ENCODE results near the gene MACROD2. TPM values are rescaled to one million over a fixed set of nuclear protein-coding genes. Genes with fewer than 3 reads are reported as not detected.

MACROD2 gene
- total RNA-seq, 4 donors from 2014 or later: 4.0 to 14.1 (median 10.4) TPM

DNA sequence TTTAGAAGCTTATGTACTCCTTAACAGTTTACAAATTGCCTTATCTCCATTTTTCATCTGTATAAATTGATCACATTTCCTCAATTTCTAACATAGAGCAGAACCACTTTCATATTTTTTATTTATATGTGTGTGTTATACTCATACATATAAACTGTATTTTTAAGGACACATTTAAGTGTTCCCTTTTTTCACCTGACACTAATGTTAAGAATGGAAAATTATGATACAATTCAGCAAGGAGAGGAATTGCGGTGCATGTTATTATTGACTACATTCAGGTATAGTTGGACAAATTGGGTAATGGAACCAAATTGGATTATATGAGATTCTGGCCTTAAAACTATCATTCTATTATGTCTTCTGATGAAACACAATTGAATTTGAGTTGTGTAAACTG is 821.2 kb downstream of the MACROD2 start:
- TF ChIP-seq EP300 (IDR thresholded peaks at IDR 0.05): no peak
- TF ChIP-seq, protein P1, sequence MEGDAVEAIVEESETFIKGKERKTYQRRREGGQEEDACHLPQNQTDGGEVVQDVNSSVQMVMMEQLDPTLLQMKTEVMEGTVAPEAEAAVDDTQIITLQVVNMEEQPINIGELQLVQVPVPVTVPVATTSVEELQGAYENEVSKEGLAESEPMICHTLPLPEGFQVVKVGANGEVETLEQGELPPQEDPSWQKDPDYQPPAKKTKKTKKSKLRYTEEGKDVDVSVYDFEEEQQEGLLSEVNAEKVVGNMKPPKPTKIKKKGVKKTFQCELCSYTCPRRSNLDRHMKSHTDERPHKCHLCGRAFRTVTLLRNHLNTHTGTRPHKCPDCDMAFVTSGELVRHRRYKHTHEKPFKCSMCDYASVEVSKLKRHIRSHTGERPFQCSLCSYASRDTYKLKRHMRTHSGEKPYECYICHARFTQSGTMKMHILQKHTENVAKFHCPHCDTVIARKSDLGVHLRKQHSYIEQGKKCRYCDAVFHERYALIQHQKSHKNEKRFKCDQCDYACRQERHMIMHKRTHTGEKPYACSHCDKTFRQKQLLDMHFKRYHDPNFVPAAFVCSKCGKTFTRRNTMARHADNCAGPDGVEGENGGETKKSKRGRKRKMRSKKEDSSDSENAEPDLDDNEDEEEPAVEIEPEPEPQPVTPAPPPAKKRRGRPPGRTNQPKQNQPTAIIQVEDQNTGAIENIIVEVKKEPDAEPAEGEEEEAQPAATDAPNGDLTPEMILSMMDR (IDR thresholded peaks at IDR 0.05): no peak
- TF ChIP-seq POLR2A (IDR thresholded peaks at IDR 0.05): no peak
- no peaks in the 10 kb centered on the region for H3K9me3 ChIP-seq
- no peaks in the 10 kb centered on the region for H3K27me3 ChIP-seq
- H3K27ac ChIP-seq: no peak overlapping the region
- no peaks in the 10 kb centered on the region for H3K4me1 ChIP-seq
- H3K36me3 ChIP-seq: no peaks in the 10 kb centered on the region
- H3K4me3 ChIP-seq: no peak overlapping the region
- 93 to 98% methylated on average over 1 of the region's 1 CpG for WGBS, 2 donors
- DNase-seq (ENCODE audit: low spot score in 2 of 2): no peak

DNA sequence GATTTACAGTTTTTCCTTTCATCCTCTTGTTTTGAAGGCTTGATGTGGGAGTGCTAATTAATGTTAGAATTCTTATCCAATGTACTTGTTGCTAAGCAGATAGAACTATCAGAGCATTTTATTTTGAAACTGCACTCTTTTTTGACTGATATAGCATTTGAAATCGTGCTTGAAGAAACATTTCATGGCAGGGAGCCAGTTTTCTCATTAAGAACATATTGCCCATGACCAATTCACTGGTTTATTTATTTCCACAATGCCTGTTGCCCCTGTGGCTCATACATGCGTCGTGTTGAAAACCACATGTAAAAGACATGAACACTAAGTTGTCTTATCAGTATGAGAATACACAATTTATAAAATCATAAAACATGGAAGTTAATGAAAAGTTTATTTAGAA is 821.8 kb downstream of the MACROD2 start:
- WGBS, 2 donors: 47 to 51% methylated on average over 3 of the region's 3 CpGs
- no peak for DNase-seq (ENCODE audit: low spot score in 2 of 2)
- TF ChIP-seq, protein P1 (IDR thresholded peaks at IDR 0.05): no peak
- TF ChIP-seq POLR2A (IDR thresholded peaks at IDR 0.05): no peak
- TF ChIP-seq EP300 (IDR thresholded peaks at IDR 0.05): no peak

DNA sequence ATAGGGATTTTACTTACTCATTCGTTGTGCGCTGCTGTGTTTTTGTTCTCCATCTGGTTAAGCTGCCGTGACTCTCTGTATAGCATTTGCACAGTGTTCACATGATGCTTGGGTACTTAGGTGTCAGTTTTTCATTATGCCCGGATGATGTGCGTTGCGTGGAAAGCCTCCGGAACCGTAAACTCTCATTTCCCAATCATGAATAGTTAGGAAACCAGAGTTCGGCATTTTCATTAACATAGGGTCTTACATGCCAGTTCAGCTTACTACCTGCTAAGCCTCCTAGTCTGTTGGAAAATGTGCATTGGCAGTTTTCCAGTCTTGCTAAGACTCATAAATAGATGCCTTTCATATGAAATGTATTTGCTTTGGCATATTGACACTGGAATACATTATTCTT is 825.5 kb downstream of the MACROD2 start:
- Histone ChIP-seq H3K27ac (no peak overlapping the region), H3K27me3 (no peaks in the 10 kb centered on the region), H3K9me3 (no peaks in the 10 kb centered on the region), H3K4me1 (no peaks in the 10 kb centered on the region), H3K4me3 (no peak overlapping the region), H3K36me3 (no peaks in the 10 kb centered on the region)
- DNase-seq (ENCODE audit: low spot score in 2 of 2): no peak
- 63 to 66% methylated on average over 9 of the region's 9 CpGs for WGBS, 2 donors
- TF ChIP-seq EP300 (IDR thresholded peaks at IDR 0.05) (no peak), POLR2A (IDR thresholded peaks at IDR 0.05) (no peak)
- TF ChIP-seq, protein P1 (IDR thresholded peaks at IDR 0.05): no peak

More for the DNA sequence above, 821.8 kb downstream of the MACROD2 start:
- H3K27ac ChIP-seq: no peak overlapping the region
- H3K27me3 ChIP-seq: no peaks in the 10 kb centered on the region
- no peaks in the 10 kb centered on the region for H3K9me3 ChIP-seq
- no peaks in the 10 kb centered on the region for H3K4me1 ChIP-seq
- H3K36me3 ChIP-seq: no peaks in the 10 kb centered on the region
- H3K4me3 ChIP-seq: no peak overlapping the region

DNA sequence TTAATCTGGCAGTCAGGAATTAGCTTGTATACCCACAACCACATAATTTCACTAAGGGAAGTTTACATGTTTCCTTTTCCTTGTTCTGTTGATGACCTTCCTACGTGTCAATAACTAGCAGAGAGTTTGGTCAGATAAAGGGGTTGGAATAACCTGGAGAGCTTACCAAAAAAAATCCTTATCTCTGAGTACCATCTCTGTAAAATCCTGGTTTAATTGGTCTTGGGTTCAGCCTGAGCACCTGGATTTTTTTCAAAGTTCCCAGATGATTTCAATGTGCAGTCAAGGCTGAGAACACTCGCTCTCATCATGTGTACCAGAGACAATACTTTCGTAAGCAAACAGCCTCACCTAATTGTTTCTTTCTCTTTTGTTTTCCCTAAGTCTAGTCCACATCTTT is 825.9 kb downstream of the MACROD2 start:
- Histone ChIP-seq H3K4me1 (no peaks in the 10 kb centered on the region), H3K27ac (no peak overlapping the region), H3K27me3 (no peaks in the 10 kb centered on the region), H3K9me3 (no peaks in the 10 kb centered on the region), H3K4me3 (no peak overlapping the region), H3K36me3 (no peaks in the 10 kb centered on the region)
- 72 to 74% methylated on average over 3 of the region's 3 CpGs for WGBS, 2 donors
- no peak for DNase-seq (ENCODE audit: low spot score in 2 of 2)
- TF ChIP-seq, protein P1 (IDR thresholded peaks at IDR 0.05): no peak
- TF ChIP-seq POLR2A (IDR thresholded peaks at IDR 0.05) (no peak), EP300 (IDR thresholded peaks at IDR 0.05) (no peak)

DNA sequence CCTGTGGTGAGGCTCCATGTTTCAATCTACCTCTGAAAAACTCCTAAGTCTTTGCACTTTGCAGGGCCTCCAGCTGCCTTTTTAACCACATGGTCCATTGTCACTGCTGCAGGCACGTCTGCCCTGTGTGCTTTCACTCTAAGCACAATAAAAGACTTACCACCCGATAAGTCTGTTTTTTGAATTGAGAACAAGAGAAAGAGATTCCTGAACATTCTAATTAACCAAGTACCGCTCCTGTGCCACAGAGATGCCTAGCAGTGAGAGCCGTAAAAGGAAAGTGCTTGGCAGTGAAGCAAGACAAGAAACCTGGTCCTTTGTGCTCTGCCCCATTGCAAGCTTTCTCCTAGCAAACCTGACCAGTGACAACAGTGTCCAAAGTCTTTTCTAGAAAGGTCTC is 829.7 kb downstream of the MACROD2 start:
- Histone ChIP-seq H3K27ac (no peak overlapping the region), H3K36me3 (no peaks in the 10 kb centered on the region), H3K27me3 (no peaks in the 10 kb centered on the region), H3K4me1 (no peaks in the 10 kb centered on the region), H3K9me3 (no peaks in the 10 kb centered on the region), H3K4me3 (no peak overlapping the region)
- DNase-seq (ENCODE audit: low spot score in 2 of 2): no peak
- WGBS, 2 donors: 89 to 93% methylated on average over 4 of the region's 4 CpGs
- TF ChIP-seq, protein P1 (IDR thresholded peaks at IDR 0.05): no peak

All from tibial nerve (tissue), 4 donors.